Measurements from ENCODE around the gene SCN4A. TPM values are rescaled to one million over a fixed set of nuclear protein-coding genes. Genes with fewer than 3 reads are reported as not detected.

The SCN4A gene
- total RNA-seq, 3 donors from 2014 or later (not counting 1 experiment from before 2014, with no cell fraction given), result 0.10 to 0.14 (median 0.14) TPM

DNA sequence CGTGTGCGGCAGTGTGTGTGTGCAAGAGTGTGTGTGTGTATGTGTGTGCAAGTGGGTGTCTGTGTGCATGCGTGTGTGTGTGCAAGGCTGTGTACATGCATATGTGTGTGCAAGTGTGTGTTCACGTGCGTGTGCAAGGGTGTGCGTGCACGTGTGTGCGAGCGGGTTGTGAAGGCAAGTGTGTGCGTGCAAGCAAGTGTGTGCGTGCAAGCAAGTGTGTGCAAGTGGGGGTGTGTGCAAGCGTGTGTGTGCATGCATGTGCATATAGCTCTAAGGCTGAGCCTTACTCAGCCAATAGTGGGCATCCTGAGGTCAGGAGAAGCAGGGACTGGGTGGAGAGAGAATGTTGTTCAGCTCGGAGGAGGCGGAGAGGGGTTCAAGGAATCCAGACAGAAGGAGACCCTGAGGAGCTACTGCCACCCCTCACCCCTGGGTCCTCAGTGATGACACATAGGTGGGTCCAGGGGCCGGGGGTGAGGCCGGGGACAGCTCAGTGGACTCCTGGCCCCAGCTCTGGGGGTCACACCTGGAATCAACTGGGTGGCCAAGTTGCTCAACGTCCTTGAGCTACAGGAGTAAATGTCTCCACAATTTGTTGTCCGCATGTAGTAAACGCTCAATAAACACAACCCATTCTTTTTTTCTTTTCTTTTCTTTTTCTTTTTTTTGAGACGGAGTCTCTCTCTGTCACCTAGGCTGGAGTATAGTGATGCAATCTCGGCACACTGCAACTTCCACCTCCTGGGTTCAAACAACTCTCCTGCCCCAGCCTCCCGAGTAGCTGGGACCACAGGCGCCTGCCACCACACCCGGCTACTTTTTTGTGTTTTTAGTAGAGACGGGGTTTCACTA is 27.2 kb upstream of the SCN4A start:
- H3K9me3 ChIP-seq (ENCODE audit: control insufficient read depth, insufficient read depth, low read length), result no peaks in the 10 kb centered on the region
- H3K36me3 Mint-ChIP-seq, result no peaks in the 10 kb centered on the region
- H3K27me3 Mint-ChIP-seq (ENCODE audit: low read depth in 2 of 2), result no peaks in the 10 kb centered on the region
- no peaks in the 10 kb centered on the region for H3K27me3 ChIP-seq (ENCODE audit: control insufficient read depth, insufficient read depth, low read length)
- H3K4me1 ChIP-seq (ENCODE audit: control insufficient read depth, insufficient read depth, low read length), result peaks cover 33% of the 10 kb centered on the region
- peak overlapping the region; percentile 61 for H3K4me3 Mint-ChIP-seq
- no peak for TF ChIP-seq CTCF (IDR thresholded peaks at IDR 0.05)
- H3K27ac ChIP-seq (ENCODE audit: low read length), result no peak overlapping the region
- DNase-seq (no peak), ATAC-seq (no peak)
- H3K27ac Mint-ChIP-seq, result peak overlapping the region; percentile 72 to 81
- H3K4me3 ChIP-seq (ENCODE audit: low read length), result no peak overlapping the region
- H3K9me3 Mint-ChIP-seq, result no peaks in the 10 kb centered on the region
- H3K36me3 ChIP-seq (ENCODE audit: control insufficient read depth, insufficient read depth, low read length), result peaks cover 31% of the 10 kb centered on the region
- 93% methylated on average over 20 of the region's 25 CpGs for WGBS (ENCODE audit: insufficient coverage)
- intact Hi-C loops (cut with micrococcal nuclease), result no loop called here
- H3K4me1 Mint-ChIP-seq, result peaks cover 39 to 44% of the 10 kb centered on the region in 2 donors

- no peak overlapping the region for H3K27ac ChIP-seq (ENCODE audit: low read length)
- no peaks in the 10 kb centered on the region for H3K9me3 ChIP-seq (ENCODE audit: control insufficient read depth, insufficient read depth, low read length)
- ATAC-seq, result peak; percentile 27 to 36 (median 35)
- intact Hi-C loops (cut with micrococcal nuclease), result no loop called here
- no peaks in the 10 kb centered on the region for H3K27me3 ChIP-seq (ENCODE audit: control insufficient read depth, insufficient read depth, low read length)
- H3K27ac Mint-ChIP-seq, result peak overlapping the region in 1 of 2 donors; percentile 81
- no peaks in the 10 kb centered on the region for H3K27me3 Mint-ChIP-seq (ENCODE audit: low read depth in 2 of 2)
- peaks cover 22% of the 10 kb centered on the region for H3K36me3 ChIP-seq (ENCODE audit: control insufficient read depth, insufficient read depth, low read length)
- WGBS (ENCODE audit: insufficient coverage), result 18% methylated on average over 30 of the region's 33 CpGs
- peaks cover 39% of the 10 kb centered on the region for H3K4me1 ChIP-seq (ENCODE audit: control insufficient read depth, insufficient read depth, low read length)
- H3K36me3 Mint-ChIP-seq, result no peaks in the 10 kb centered on the region
- no peaks in the 10 kb centered on the region for H3K9me3 Mint-ChIP-seq
- peak overlapping the region; percentile 85 for H3K4me3 Mint-ChIP-seq
- peaks cover 48 to 50% of the 10 kb centered on the region in 2 donors for H3K4me1 Mint-ChIP-seq
- TF ChIP-seq CTCF (IDR thresholded peaks at IDR 0.05), result no peak
- peak overlapping the region; percentile 77 for H3K4me3 ChIP-seq (ENCODE audit: low read length)
- DNase-seq, result peak in 1 of 2 donors; percentile 63
These were observed 26.3 kb upstream of the SCN4A start for GRCh38 chr17:63998721-63999679.

- H3K27me3 Mint-ChIP-seq (ENCODE audit: low read depth in 2 of 2), result no peaks in the 10 kb centered on the region
- peak within 1 kb of the TSS; percentile 29 to 81 for H3K27ac Mint-ChIP-seq
- peaks cover 54 to 57% of the 10 kb centered on the region in 2 donors for H3K4me1 Mint-ChIP-seq
- no peak within 1 kb of the TSS for H3K27ac ChIP-seq (ENCODE audit: low read length)
- peak within 1 kb of the TSS; percentile 77 for H3K4me3 ChIP-seq (ENCODE audit: low read length)
- no peak for TF ChIP-seq CTCF (IDR thresholded peaks at IDR 0.05)
- no peaks in the 10 kb centered on the region for H3K9me3 ChIP-seq (ENCODE audit: control insufficient read depth, insufficient read depth, low read length)
- H3K4me3 Mint-ChIP-seq, result peak within 1 kb of the TSS; percentile 93
- H3K36me3 ChIP-seq (ENCODE audit: control insufficient read depth, insufficient read depth, low read length), result peaks cover 14% of the 10 kb centered on the region
- WGBS (ENCODE audit: insufficient coverage), result under 1% methylated on average over 43 of the region's 43 CpGs
- H3K4me1 ChIP-seq (ENCODE audit: control insufficient read depth, insufficient read depth, low read length), result peaks cover 47% of the 10 kb centered on the region
- intact Hi-C loops (cut with micrococcal nuclease), result no loop called here
- H3K27me3 ChIP-seq (ENCODE audit: control insufficient read depth, insufficient read depth, low read length), result no peaks in the 10 kb centered on the region
- no peaks in the 10 kb centered on the region for H3K9me3 Mint-ChIP-seq
- H3K36me3 Mint-ChIP-seq, result no peaks in the 10 kb centered on the region
- peak; percentile 74 to 90 for DNase-seq
- peak; percentile 74 to 81 (median 77) for ATAC-seq
These were observed 25.5 kb upstream of the SCN4A start, which contains the start of gene PRR29 for GRCh38 chr17:63998050-63998720. PRR29 (plus strand) TSS chr17:63998351; CDS start chr17:63998365, 14 bp downstream.
